ENCODE data around the gene ELOVL3.

ELOVL3 gene

DNA sequence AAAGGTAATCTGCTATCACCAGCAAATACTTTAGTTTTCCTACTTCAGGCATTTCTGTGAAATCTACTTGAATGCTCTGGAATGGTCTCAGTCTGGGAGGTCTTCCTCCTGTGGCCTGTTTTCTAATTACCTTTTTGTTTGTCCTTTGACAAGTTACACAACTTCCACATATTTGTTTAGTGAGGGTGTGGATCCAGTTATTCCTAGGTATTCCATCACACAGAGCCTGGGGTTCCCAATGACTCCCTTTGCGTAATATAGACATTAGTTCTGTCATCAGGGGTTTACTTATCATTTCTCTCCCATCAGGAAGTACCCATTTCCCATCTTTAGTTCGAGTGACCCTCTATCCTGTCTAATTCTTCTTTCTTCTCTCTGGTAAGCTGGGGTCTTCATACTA is 28.1 kb upstream of the ELOVL3 start:
- no peaks in the 10 kb centered on the region for H4K20me1 ChIP-seq (ENCODE audit: insufficient read depth, low read length)
- no peaks in the 10 kb centered on the region for H3K27me3 ChIP-seq (ENCODE audit: insufficient read depth, low read length)
- no peak overlapping the region for H3K4me2 ChIP-seq (ENCODE audit: low read length)
- no peaks in the 10 kb centered on the region for H3K4me1 ChIP-seq (ENCODE audit: insufficient read depth, low read length, severe bottlenecking)
- H3K9me3 ChIP-seq (ENCODE audit: low read length): no peaks in the 10 kb centered on the region
- H3F3A ChIP-seq (ENCODE audit: insufficient read depth, low read length): no peaks in the 10 kb centered on the region
- TF ChIP-seq, protein P1, sequence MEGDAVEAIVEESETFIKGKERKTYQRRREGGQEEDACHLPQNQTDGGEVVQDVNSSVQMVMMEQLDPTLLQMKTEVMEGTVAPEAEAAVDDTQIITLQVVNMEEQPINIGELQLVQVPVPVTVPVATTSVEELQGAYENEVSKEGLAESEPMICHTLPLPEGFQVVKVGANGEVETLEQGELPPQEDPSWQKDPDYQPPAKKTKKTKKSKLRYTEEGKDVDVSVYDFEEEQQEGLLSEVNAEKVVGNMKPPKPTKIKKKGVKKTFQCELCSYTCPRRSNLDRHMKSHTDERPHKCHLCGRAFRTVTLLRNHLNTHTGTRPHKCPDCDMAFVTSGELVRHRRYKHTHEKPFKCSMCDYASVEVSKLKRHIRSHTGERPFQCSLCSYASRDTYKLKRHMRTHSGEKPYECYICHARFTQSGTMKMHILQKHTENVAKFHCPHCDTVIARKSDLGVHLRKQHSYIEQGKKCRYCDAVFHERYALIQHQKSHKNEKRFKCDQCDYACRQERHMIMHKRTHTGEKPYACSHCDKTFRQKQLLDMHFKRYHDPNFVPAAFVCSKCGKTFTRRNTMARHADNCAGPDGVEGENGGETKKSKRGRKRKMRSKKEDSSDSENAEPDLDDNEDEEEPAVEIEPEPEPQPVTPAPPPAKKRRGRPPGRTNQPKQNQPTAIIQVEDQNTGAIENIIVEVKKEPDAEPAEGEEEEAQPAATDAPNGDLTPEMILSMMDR (IDR thresholded peaks at IDR 0.05; ENCODE audit: low read length): no peak
- TF ChIP-seq EZH2 (IDR thresholded peaks at IDR 0.05; ENCODE audit: borderline replicate concordance, low read length): no peak
- no peaks in the 10 kb centered on the region for H3K9me2 ChIP-seq (ENCODE audit: low read depth, low read length)
- no peak overlapping the region for H3K9ac ChIP-seq (ENCODE audit: low read length)
- H3K36me3 ChIP-seq (ENCODE audit: insufficient read depth, low read length): no peaks in the 10 kb centered on the region
- H3K4me3 ChIP-seq (ENCODE audit: low read depth, low read length, poor library complexity, severe bottlenecking): no peak overlapping the region
- no peak overlapping the region for H3K27ac ChIP-seq (ENCODE audit: low read depth, low read length, poor library complexity, severe bottlenecking)
- H3K79me2 ChIP-seq (ENCODE audit: insufficient read depth, low read length): no peaks in the 10 kb centered on the region
- no peak overlapping the region for H2AFZ ChIP-seq (ENCODE audit: low read length)

DNA sequence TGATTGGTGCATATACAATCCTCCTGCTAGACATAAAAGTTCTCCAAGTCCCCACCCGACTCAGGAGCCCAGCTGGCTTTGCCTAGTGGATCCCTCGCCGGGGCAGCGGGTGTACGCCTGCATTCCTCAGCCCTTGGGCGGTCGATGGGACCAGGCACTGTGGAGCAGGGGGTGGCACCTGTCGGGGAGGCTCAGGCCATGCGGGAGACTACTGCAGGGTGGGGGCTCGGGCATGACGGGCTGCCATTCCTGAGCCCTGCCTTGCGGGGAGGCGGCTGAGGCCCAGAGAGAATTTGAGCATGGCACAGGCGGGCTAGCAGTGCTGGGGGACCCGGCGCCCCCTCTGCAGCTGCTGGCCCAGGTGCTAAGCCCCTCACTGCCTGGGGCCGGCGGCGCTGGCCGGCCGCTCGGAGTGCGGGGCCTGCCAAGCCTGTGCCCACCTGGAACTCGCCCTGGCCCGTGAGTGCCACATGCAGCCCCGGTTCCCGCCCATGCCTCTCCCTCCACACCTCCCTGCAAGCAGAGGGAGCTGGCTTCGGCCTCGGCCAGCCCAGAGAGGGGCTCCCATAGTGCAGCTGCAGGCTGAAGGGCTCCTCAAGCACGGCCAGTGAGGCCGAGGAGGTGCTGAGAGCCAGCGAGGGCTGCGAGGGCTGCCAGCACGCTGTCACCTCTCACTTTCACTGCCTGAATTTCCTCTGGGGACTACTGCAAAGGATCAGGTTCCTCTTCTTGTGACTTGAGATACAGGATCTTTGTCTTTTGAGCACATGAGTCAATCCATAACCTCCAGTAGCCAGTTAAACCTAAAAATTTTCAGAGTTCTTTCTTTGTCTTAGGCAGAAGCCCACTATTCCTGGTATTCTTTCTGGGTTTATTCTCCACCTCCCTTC is 25.1 kb upstream of the ELOVL3 start:
- Histone ChIP-seq H3K4me1 (ENCODE audit: insufficient read depth, low read length, severe bottlenecking) (no peaks in the 10 kb centered on the region), H3K79me2 (ENCODE audit: insufficient read depth, low read length) (no peaks in the 10 kb centered on the region), H3F3A (ENCODE audit: insufficient read depth, low read length) (no peaks in the 10 kb centered on the region), H3K9me3 (ENCODE audit: low read length) (no peaks in the 10 kb centered on the region), H2AFZ (ENCODE audit: low read length) (no peak overlapping the region), H3K4me2 (ENCODE audit: low read length) (no peak overlapping the region), H3K36me3 (ENCODE audit: insufficient read depth, low read length) (no peaks in the 10 kb centered on the region), H3K27ac (ENCODE audit: low read depth, low read length, poor library complexity, severe bottlenecking) (no peak overlapping the region), H4K20me1 (ENCODE audit: insufficient read depth, low read length) (no peaks in the 10 kb centered on the region), H3K4me3 (ENCODE audit: low read depth, low read length, poor library complexity, severe bottlenecking) (no peak overlapping the region), H3K27me3 (ENCODE audit: insufficient read depth, low read length) (no peaks in the 10 kb centered on the region; the same call in 1 of the 2 replicates), H3K9me2 (ENCODE audit: low read depth, low read length) (no peaks in the 10 kb centered on the region), H3K9ac (ENCODE audit: low read length) (no peak overlapping the region)
- no peak for TF ChIP-seq EZH2 (IDR thresholded peaks at IDR 0.05; ENCODE audit: borderline replicate concordance, low read length)
- TF ChIP-seq, protein P1 (IDR thresholded peaks at IDR 0.05; ENCODE audit: low read length): no peak

DNA sequence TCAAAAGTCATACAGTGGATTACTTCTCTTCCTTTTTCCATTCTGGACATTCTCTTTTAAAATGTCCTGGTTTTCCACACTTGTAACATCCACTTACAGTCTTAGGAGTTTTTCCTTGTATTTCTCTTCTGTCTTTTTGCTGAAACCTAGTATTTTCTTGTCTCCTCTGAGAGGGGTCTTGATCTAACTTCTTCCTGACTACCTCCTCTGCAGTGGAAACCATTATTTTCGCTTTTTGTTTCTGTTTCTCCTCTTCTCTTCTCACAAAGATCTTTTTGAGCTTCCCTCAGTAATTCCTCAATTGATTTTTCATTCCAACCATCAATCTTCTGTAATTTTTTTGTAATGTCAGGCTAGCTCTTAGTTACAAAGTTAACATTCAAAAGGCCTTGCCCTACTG is 23.7 kb upstream of the ELOVL3 start:
- Histone ChIP-seq H2AFZ (ENCODE audit: low read length) (no peak overlapping the region), H3K27me3 (ENCODE audit: insufficient read depth, low read length) (no peaks in the 10 kb centered on the region; the same call in 1 of the 2 replicates), H3K9ac (ENCODE audit: low read length) (no peak overlapping the region), H3K79me2 (ENCODE audit: insufficient read depth, low read length) (no peaks in the 10 kb centered on the region), H3K4me2 (ENCODE audit: low read length) (no peak overlapping the region), H3K9me2 (ENCODE audit: low read depth, low read length) (no peaks in the 10 kb centered on the region), H3F3A (ENCODE audit: insufficient read depth, low read length) (no peaks in the 10 kb centered on the region), H3K4me1 (ENCODE audit: insufficient read depth, low read length, severe bottlenecking) (no peaks in the 10 kb centered on the region), H3K36me3 (ENCODE audit: insufficient read depth, low read length) (no peaks in the 10 kb centered on the region), H3K9me3 (ENCODE audit: low read length) (no peaks in the 10 kb centered on the region), H3K4me3 (ENCODE audit: low read depth, low read length, poor library complexity, severe bottlenecking) (no peak overlapping the region), H3K27ac (ENCODE audit: low read depth, low read length, poor library complexity, severe bottlenecking) (no peak overlapping the region), H4K20me1 (ENCODE audit: insufficient read depth, low read length) (no peaks in the 10 kb centered on the region)
- TF ChIP-seq EZH2 (IDR thresholded peaks at IDR 0.05; ENCODE audit: borderline replicate concordance, low read length): no peak
- TF ChIP-seq, protein P1 (IDR thresholded peaks at IDR 0.05; ENCODE audit: low read length): no peak
